Upper lobe of left lung (tissue), 6 donors: ENCODE results near the gene PNPLA7. TPM values are rescaled to one million over a fixed set of nuclear protein-coding genes. Genes with fewer than 3 reads are reported as not detected.

Experiments
- ATAC-seq, 2 donors: fragments of 200-7000 bp; cut with Tn5 transposase; one replicate each; pipeline ENCODE4 v1.9.1; 2022; ENCODE audit warnings: mild to moderate bottlenecking in 2 of 2, moderate library complexity in 2 of 2; ENCODE audit not compliant: low FRiP score in 2 of 2
- DNase-seq, 2 donors: peaks; one replicate each; pipeline ENCODE4 v3.0.0-alpha.2; 2019 to 2020
- H3K27ac ChIP-seq, 4 donors: fragments of 200-600 bp; sonication (generic); one replicate each; pipeline ENCODE4 v1.5.1; 2016 to 2019
- H3K27me3 ChIP-seq, 4 donors: fragments of 200-600 bp; sonication (generic); one replicate each; pipeline ENCODE4 v1.5.1; 2017 to 2019
- H3K36me3 ChIP-seq, 4 donors: fragments of 200-600 bp; sonication (generic); one replicate each; pipeline ENCODE4 v1.5.1; 2016 to 2019
- H3K4me1 ChIP-seq, 4 donors: fragments of 200-600 bp; sonication (generic); one replicate each; pipeline ENCODE4 v1.5.1; 2018 to 2019
- H3K4me3 ChIP-seq, 4 donors: fragments of 200-600 bp; sonication (generic); one replicate each; pipeline ENCODE4 v1.5.1; 2017 to 2019; ENCODE audit warnings: mild to moderate bottlenecking in 2 of 4, moderate library complexity in 1 of 4
- H3K9me3 ChIP-seq, 4 donors: fragments of 200-600 bp; sonication (generic); one replicate each; pipeline ENCODE4 v1.5.1; 2018 to 2019
- EP300 ChIP-seq, 4 donors: sonication (generic); formaldehyde crosslinking; IDR thresholded peaks; one replicate each; pipeline ENCODE4 v1.5.1; 2017; ENCODE audit warnings: antibody characterized with exemption in 4 of 4, control low read depth in 2 of 4
- POLR2A ChIP-seq, 4 donors: fragments of 450-650 bp; IDR thresholded peaks; one replicate each; pipeline ENCODE4 v1.5.1; 2016 to 2017; ENCODE audit warnings: antibody characterized with exemption in 4 of 4, mild to moderate bottlenecking in 2 of 4
- POLR2AphosphoS5 ChIP-seq, 2 donors: sonication (generic); formaldehyde crosslinking; IDR thresholded peaks; one replicate each; pipeline ENCODE4 v1.5.1; 2017; ENCODE audit warnings: antibody characterized with exemption in 2 of 2
- WGBS, 2 donors: methylation state at CpG; one replicate each; pipeline ENCODE4 v1.1.5; 2017 to 2018; 5-methylcytosine and 5-hydroxymethylcytosine counted together
- total RNA-seq, 6 donors: library from RNA; depleted of rRNA in 4 of 6; stranded (reverse); fragments of >200 nt in 4 of 6; gene quantifications; one replicate each; pipeline versions ENCODE4 v1.1.0 to v1.2.1, GENCODE V29; 2016 to 2021
- TF ChIP-seq, protein P1 (sequence below), 6 experiments: fragments of 450-650 bp in 4 of 6; fragments of 200-600 bp in 2 of 6; sonication (generic) in 2 of 6; IDR thresholded peaks; one replicate each; pipeline ENCODE4 v1.5.1; 2016 to 2019; ENCODE audit warnings: antibody characterized with exemption in 6 of 6
- donor health status: DM: no; HTN: no; CAD: no; lungs with moderate emphysema.
- donor health status: DM: no; HTN: yes; CAD: no; lungs with severe emphysema.

PNPLA7 gene
- total RNA-seq, 6 donors from 2014 or later: 6.0 to 104 (median 14.0) TPM

DNA sequence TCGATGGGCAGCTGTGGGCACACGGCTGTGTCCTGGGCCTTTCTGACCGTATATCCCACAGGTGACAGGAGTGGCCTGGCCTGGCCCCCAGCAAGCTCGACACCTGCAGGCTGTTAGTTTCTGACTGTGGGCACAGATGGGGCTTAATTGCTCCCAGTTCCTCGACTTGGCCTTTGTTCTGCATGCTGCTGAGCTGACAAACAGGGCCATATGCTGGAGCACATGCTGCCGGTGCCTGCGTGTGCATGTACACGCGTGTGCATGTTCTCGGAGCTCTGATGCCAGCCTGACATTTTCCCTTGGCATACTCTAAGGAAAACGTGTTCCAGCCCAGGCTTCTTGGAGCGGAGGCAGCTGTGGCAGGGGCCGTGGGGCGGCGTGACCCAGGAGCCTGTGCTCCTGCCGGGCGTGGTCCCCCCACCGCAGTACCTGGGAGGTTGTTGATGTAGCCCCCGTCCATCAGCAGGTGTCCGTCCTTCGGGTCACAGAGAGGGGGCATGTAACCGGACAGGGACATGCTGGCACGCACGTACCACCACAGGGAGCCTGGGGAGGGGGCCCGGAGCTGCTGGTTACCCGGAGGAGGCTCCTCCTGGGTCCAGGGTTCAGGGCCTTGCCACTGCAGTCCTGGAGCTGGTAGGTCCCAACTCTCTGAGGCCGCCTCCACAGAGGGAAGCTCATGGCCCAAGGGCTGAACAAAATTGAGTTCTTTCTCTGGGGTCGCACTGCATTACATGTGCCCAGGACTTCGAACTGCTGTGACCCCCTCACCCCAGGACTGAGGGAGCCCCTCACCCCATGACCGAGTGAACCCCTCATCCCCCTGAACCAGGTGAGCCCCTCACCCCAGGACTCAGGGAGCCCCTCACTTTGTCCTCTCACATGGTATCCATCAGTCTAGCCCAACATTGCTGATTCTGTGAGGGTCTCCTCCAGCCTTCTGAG, 86.9 kb downstream of the PNPLA7 start:
- H3K27me3 ChIP-seq: no peaks in the 10 kb centered on the region
- TF ChIP-seq POLR2A (IDR thresholded peaks at IDR 0.05): no peak
- no peak for TF ChIP-seq EP300 (IDR thresholded peaks at IDR 0.05)
- TF ChIP-seq, protein P1, sequence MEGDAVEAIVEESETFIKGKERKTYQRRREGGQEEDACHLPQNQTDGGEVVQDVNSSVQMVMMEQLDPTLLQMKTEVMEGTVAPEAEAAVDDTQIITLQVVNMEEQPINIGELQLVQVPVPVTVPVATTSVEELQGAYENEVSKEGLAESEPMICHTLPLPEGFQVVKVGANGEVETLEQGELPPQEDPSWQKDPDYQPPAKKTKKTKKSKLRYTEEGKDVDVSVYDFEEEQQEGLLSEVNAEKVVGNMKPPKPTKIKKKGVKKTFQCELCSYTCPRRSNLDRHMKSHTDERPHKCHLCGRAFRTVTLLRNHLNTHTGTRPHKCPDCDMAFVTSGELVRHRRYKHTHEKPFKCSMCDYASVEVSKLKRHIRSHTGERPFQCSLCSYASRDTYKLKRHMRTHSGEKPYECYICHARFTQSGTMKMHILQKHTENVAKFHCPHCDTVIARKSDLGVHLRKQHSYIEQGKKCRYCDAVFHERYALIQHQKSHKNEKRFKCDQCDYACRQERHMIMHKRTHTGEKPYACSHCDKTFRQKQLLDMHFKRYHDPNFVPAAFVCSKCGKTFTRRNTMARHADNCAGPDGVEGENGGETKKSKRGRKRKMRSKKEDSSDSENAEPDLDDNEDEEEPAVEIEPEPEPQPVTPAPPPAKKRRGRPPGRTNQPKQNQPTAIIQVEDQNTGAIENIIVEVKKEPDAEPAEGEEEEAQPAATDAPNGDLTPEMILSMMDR (IDR thresholded peaks at IDR 0.05): no peak
- H3K4me1 ChIP-seq: peaks cover 11 to 30% (median 14%) of the 10 kb centered on the region in 4 donors
- WGBS, 2 donors: 93% methylated on average over 3 to 30 of the region's 30 CpGs
- peak in 1 of 2 donors; percentile 77 for DNase-seq
- H3K27ac ChIP-seq: no peak overlapping the region
- no peak for ATAC-seq
- no peaks in the 10 kb centered on the region for H3K36me3 ChIP-seq
- no peaks in the 10 kb centered on the region for H3K9me3 ChIP-seq
- no peak overlapping the region for H3K4me3 ChIP-seq

DNA sequence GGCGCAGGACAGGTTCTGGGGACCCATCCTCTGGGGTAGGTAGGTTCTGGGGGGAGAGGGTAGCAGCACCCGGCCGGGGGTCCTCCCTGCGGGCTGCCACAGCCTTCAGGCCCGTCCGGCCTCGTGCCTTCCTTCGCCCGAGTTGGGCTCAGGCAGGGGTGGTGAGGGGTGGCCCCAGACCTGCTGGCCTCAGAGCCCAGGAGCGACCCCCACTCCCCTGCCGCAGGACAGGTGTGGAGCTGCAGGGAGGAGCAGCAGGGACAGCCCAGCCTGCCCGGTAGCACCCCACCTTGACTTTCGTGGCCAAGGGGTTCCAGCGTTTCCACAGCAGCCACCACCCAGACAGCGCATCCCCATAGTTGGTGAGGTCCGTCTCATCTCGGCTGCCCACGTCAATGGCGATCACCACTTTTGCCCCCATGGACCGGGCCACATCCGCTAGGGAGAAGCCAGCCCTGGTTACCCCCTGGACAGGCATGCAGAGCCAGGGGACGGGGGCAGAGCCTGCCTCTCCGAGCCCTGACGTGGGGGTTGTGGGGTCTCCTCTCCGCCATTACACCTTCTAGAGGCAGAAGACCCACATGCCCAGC, 87.7 kb downstream of the PNPLA7 start:
- peak in 1 of 2 donors; percentile 59 for DNase-seq
- no peak for ATAC-seq
- Histone ChIP-seq H3K27ac (peak overlapping the region in 1 of 4 donors; percentile 76), H3K27me3 (no peaks in the 10 kb centered on the region), H3K36me3 (no peaks in the 10 kb centered on the region), H3K4me1 (peaks cover 15 to 37% (median 18%) of the 10 kb centered on the region in 4 donors), H3K9me3 (no peaks in the 10 kb centered on the region), H3K4me3 (no peak overlapping the region)
- WGBS, 2 donors: 91 to 98% methylated on average over 7 to 20 of the region's 25 CpGs
- TF ChIP-seq EP300 (IDR thresholded peaks at IDR 0.05) (no peak), POLR2AphosphoS5 (IDR thresholded peaks at IDR 0.05) (no peak), POLR2A (IDR thresholded peaks at IDR 0.05) (no peak)
- TF ChIP-seq, protein P1 (IDR thresholded peaks at IDR 0.05): no peak

DNA sequence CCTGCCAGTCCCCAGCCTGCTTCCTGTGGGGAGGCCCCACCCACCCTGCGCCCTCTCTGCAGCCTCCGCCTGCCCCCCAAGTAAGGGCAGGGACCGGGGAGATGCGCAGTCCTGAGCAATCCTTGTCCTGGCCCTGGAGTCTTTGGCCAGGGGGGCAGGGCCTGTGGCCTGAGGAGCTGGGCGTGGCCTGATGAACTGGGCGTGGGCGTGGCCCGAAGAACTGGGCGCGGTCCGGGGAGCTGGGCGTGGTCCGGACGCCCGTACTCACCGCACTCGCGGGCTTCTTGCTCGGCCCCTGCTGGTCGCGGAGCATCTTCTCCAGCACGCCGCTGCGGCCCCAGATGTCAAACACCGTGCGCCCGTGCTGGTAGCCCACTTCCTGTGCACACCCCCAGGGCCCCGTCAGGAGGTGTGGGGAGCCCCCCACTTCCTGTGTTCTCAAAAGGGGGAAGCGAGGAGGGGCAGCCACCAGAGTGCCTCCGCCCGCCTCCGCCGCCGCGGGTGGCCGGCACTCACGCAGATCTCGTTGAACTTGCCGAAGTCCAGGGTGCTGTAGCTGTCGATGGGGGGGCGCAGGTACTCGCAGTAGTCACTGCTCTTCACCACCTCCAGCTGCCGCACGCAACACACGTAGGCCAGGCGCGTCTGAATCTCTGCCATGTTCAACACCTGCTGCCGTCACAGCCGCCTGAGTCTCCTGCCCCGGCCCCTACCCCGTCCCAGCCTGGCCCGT, 88.4 kb downstream of the PNPLA7 start:
- H3K36me3 ChIP-seq: no peaks in the 10 kb centered on the region
- H3K27me3 ChIP-seq: no peaks in the 10 kb centered on the region
- peak overlapping the region in 2 of 4 donors; percentile 10 for H3K4me3 ChIP-seq
- ATAC-seq (no peak), DNase-seq (peak; percentile 70 to 92)
- peaks cover 15 to 39% (median 18%) of the 10 kb centered on the region in 4 donors for H3K4me1 ChIP-seq
- TF ChIP-seq EP300 (IDR thresholded peaks at IDR 0.05): no peak
- TF ChIP-seq, protein P1 (IDR thresholded peaks at IDR 0.05): peak in 4 of 6 experiments; percentile 6 to 27 (median 16)
- peak in 1 of 4 donors; percentile 44 for TF ChIP-seq POLR2A (IDR thresholded peaks at IDR 0.05)
- peak in 1 of 2 donors; percentile 23 for TF ChIP-seq POLR2AphosphoS5 (IDR thresholded peaks at IDR 0.05)
- 53 to 63% methylated on average over 20 to 35 of the region's 52 CpGs for WGBS, 2 donors
- no peaks in the 10 kb centered on the region for H3K9me3 ChIP-seq
- H3K27ac ChIP-seq: peak overlapping the region in 1 of 4 donors; percentile 76

DNA sequence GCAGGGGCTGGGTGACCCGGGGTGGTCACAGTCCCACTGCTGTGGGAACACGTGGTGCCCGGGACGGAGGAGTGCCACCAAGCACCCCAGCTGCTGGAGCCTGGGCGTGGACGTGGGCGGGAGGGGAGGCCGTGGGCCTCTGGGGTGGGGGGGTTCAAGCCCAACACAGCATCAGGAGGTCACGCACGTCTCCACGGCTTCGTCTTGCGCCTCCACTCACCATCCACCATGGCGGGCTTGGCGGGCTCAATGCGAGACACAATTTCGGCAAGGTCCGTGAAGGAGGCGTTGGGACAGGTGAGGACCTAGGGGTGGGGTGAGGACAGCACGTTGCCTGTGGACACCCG, 88.9 kb downstream of the PNPLA7 start:
- WGBS, 2 donors: 82 to 91% methylated on average over 12 to 21 of the region's 21 CpGs
- Histone ChIP-seq H3K27me3 (no peaks in the 10 kb centered on the region), H3K36me3 (no peaks in the 10 kb centered on the region), H3K4me1 (peaks cover 15 to 39% (median 18%) of the 10 kb centered on the region in 4 donors), H3K27ac (peak overlapping the region in 1 of 4 donors; percentile 76), H3K9me3 (no peaks in the 10 kb centered on the region), H3K4me3 (peak overlapping the region in 1 of 4 donors; percentile 10)
- ATAC-seq (no peak), DNase-seq (peak in 1 of 2 donors; percentile 62)
- TF ChIP-seq EP300 (IDR thresholded peaks at IDR 0.05): no peak
- TF ChIP-seq POLR2A (IDR thresholded peaks at IDR 0.05): no peak
- TF ChIP-seq, protein P1 (IDR thresholded peaks at IDR 0.05): no peak
